Peyer's patch (tissue), 4 donors: ENCODE results near the gene ARHGEF26. TPM values are rescaled to one million over a fixed set of nuclear protein-coding genes. Genes with fewer than 3 reads are reported as not detected.

Source experiments
- DNase-seq, 3 donors: peaks; one replicate each; pipeline ENCODE4 v3.0.0-alpha.2; 2017 to 2019
- H3K27ac ChIP-seq, 4 donors: fragments of 200-600 bp; sonication (generic); one replicate each; pipeline ENCODE4 v1.5.1; 2016 to 2019
- H3K27me3 ChIP-seq, 2 donors: fragments of 200-600 bp; sonication (generic); one replicate each; pipeline ENCODE4 v1.5.1; 2019
- H3K36me3 ChIP-seq, 3 donors: fragments of 200-600 bp; sonication (generic); one replicate each; pipeline ENCODE4 v1.5.1; 2016 to 2019
- H3K4me1 ChIP-seq, 4 donors: fragments of 200-600 bp; sonication (generic); one replicate each; pipeline ENCODE4 v1.5.1; 2016 to 2019
- H3K4me3 ChIP-seq, 4 donors: fragments of 200-600 bp; sonication (generic); 1 replicate in 3 of 4; 2 replicates in 1 of 4; pipeline ENCODE4 v1.5.1; 2016 to 2019; ENCODE audit warnings: mild to moderate bottlenecking in 1 of 4
- H3K9me3 ChIP-seq, 4 donors: fragments of 200-600 bp; sonication (generic); one replicate each; pipeline ENCODE4 v1.5.1; 2016 to 2019; ENCODE audit warnings: mild to moderate bottlenecking in 1 of 4
- POLR2A ChIP-seq, 2 donors: fragments of 450-650 bp; IDR thresholded peaks; one replicate each; pipeline ENCODE4 v1.5.1; 2017; ENCODE audit warnings: antibody characterized with exemption in 2 of 2, mild to moderate bottlenecking in 2 of 2, moderate library complexity in 2 of 2
- total RNA-seq, 4 donors: library from RNA; depleted of rRNA; stranded (reverse); fragments of >200 nt; gene quantifications; one replicate each; pipeline ENCODE4 v1.1.0, GENCODE V29; 2016
- TF ChIP-seq, protein P1 (sequence below), 6 experiments: fragments of 450-650 bp in 4 of 6; fragments of 200-600 bp in 2 of 6; sonication (generic) in 1 of 6; IDR thresholded peaks; one replicate each; pipeline ENCODE4 v1.5.1; 2017 to 2019; ENCODE audit warnings: antibody characterized with exemption in 6 of 6, mild to moderate bottlenecking in 3 of 6, moderate library complexity in 1 of 6

Gene ARHGEF26
- total RNA-seq, 4 donors from 2014 or later: 19.0 to 55.2 (median 27.8) TPM

DNA sequence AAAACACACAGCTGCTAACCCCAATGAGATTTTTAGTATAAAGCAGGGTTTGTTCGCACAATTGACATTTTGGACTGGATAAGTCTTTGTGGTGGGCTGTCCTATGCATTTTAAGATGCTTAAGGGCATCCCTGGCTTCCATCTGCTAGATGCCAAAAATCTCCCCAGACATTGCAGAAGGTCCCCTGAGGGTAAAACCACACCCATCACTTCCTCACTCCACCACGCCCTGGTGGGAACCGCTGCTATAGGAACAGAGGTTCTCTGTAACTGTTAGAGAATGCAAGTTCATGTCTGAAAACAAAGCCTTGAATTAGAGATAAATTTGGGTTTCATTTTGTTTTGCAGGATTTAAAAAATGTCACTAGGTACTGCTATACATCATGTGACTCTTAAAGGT lies 67.7 kb downstream of the ARHGEF26 start:
- no peak overlapping the region for H3K27ac ChIP-seq
- no peaks in the 10 kb centered on the region for H3K27me3 ChIP-seq
- no peak for DNase-seq
- TF ChIP-seq POLR2A (IDR thresholded peaks at IDR 0.05): no peak
- TF ChIP-seq, protein P1, sequence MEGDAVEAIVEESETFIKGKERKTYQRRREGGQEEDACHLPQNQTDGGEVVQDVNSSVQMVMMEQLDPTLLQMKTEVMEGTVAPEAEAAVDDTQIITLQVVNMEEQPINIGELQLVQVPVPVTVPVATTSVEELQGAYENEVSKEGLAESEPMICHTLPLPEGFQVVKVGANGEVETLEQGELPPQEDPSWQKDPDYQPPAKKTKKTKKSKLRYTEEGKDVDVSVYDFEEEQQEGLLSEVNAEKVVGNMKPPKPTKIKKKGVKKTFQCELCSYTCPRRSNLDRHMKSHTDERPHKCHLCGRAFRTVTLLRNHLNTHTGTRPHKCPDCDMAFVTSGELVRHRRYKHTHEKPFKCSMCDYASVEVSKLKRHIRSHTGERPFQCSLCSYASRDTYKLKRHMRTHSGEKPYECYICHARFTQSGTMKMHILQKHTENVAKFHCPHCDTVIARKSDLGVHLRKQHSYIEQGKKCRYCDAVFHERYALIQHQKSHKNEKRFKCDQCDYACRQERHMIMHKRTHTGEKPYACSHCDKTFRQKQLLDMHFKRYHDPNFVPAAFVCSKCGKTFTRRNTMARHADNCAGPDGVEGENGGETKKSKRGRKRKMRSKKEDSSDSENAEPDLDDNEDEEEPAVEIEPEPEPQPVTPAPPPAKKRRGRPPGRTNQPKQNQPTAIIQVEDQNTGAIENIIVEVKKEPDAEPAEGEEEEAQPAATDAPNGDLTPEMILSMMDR (IDR thresholded peaks at IDR 0.05): no peak
- H3K4me3 ChIP-seq: no peak overlapping the region
- H3K36me3 ChIP-seq: peaks cover 0 to 31% (median 0%) of the 10 kb centered on the region in 3 donors
- no peaks in the 10 kb centered on the region for H3K4me1 ChIP-seq
- no peaks in the 10 kb centered on the region for H3K9me3 ChIP-seq

DNA sequence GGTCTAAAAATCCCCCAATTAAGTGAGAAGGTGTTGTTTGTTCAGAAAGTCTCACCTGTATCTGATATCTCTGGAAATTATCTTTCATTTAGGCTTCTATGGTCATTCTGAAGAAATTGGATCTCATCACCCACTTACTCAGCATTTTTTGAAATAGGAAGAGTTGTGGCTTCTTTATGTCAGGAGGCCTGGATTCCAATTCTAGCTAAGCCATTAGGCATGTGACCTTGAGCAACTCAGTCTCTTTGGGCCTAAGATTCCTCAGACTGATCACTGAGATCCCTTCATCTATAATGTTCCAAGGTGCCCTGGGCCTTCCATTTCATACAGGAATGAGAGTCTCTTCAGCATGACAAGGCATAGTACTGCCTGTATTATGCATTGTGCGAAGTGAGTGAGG lies 70.3 kb downstream of the ARHGEF26 start:
- Histone ChIP-seq H3K9me3 (no peaks in the 10 kb centered on the region), H3K4me3 (no peak overlapping the region), H3K36me3 (peaks cover 0 to 49% (median 0%) of the 10 kb centered on the region in 3 donors), H3K27me3 (no peaks in the 10 kb centered on the region), H3K27ac (no peak overlapping the region), H3K4me1 (no peaks in the 10 kb centered on the region)
- no peak for DNase-seq
- no peak for TF ChIP-seq POLR2A (IDR thresholded peaks at IDR 0.05)
- TF ChIP-seq, protein P1 (IDR thresholded peaks at IDR 0.05): no peak

DNA sequence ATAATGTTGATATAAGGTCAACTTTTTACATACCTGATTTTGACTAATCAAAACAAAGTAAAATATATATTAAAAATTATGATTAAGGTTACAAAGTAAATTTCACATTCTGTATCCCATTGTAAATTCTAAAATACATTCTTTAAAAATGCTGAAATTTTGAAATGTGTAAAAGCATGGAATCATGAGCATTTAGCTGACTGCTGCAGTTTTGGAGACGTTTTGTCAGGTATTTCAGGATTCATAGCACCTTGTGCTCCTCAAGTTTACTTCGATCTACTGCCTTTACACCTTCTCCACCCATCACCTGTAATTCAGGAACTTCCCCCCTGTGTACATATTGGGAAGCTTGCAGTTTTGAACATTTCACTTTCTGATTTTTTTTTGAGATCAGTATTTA lies 71.0 kb downstream of the ARHGEF26 start:
- Histone ChIP-seq H3K4me3 (no peak overlapping the region), H3K36me3 (peaks cover 0 to 53% (median 0%) of the 10 kb centered on the region in 3 donors), H3K4me1 (no peaks in the 10 kb centered on the region), H3K27me3 (no peaks in the 10 kb centered on the region), H3K27ac (no peak overlapping the region), H3K9me3 (no peaks in the 10 kb centered on the region)
- TF ChIP-seq POLR2A (IDR thresholded peaks at IDR 0.05): no peak
- TF ChIP-seq, protein P1 (IDR thresholded peaks at IDR 0.05): no peak
- no peak for DNase-seq

DNA sequence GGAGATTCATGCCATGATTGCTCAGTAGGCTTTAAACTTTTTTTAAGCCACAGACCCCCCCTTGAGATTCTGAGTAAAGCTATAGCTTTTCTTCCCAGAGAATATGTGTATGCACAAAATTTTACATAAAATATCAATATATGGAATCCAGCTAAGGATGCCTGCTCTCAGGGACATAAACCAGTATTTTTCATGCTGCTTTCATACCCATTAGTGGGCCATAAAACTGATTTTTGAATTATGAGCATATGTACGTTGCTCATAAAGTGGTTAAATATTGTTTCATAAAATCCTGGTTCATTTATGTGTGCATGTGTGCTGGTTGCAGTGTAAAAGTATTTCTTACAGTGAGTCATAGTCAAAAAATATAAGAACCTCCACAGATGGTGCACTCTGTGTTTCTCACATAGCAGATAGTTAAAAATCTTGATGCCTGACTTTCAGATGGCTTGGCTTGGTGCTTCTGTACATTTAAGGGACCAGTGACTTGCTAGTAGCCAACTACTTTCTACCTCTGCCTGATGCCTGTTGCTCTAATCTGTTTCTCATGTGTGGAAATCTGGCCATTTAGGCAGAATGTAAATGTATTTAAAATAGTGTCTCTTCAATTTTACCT lies 71.9 kb downstream of the ARHGEF26 start:
- no peak for DNase-seq
- no peaks in the 10 kb centered on the region for H3K27me3 ChIP-seq
- H3K4me1 ChIP-seq: no peaks in the 10 kb centered on the region
- no peaks in the 10 kb centered on the region for H3K9me3 ChIP-seq
- H3K36me3 ChIP-seq: peaks cover 0 to 56% (median 0%) of the 10 kb centered on the region in 3 donors
- TF ChIP-seq, protein P1 (IDR thresholded peaks at IDR 0.05): no peak
- TF ChIP-seq POLR2A (IDR thresholded peaks at IDR 0.05): no peak
- H3K4me3 ChIP-seq: no peak overlapping the region
- H3K27ac ChIP-seq: no peak overlapping the region

DNA sequence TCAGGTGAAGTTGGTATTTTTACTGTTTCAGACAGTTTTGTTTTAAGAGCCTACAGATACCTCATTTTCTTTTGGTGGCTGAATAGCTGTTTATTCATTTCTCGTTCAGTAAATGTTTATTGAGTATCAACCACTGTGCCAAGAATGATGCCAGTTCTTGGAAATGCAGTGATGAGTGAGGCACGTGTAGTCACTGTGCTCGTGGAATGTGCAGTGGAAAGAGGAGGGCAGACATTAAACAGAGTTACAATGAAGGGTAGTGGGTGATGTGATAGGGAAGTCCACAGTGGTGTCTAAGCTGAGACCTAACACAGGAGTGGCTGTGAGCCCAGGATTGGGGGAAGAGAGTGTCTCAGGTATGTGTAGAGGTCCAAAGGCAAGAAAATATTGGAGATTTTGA lies 73.7 kb downstream of the ARHGEF26 start:
- no peak overlapping the region for H3K27ac ChIP-seq
- H3K4me3 ChIP-seq: no peak overlapping the region
- H3K36me3 ChIP-seq: peaks cover 0 to 56% (median 0%) of the 10 kb centered on the region in 3 donors
- no peaks in the 10 kb centered on the region for H3K27me3 ChIP-seq
- DNase-seq: no peak
- H3K4me1 ChIP-seq: no peaks in the 10 kb centered on the region
- TF ChIP-seq, protein P1 (IDR thresholded peaks at IDR 0.05): no peak
- TF ChIP-seq POLR2A (IDR thresholded peaks at IDR 0.05): no peak
- H3K9me3 ChIP-seq: no peaks in the 10 kb centered on the region
